GM12872 (cell line): ENCODE data around the gene MAN2B1.
A peak's percentile ranks its signal among the peaks of the same experiment; 100 is the strongest.

ENCODE experiments used
- CTCF ChIP-seq: IDR thresholded peaks from 3 replicates; pipeline ENCODE4 v1.5.1; 2011; ENCODE audit warnings: low read depth, mild to moderate bottlenecking, low read length, moderate library complexity; ENCODE audit not compliant: insufficient read depth

MAN2B1 gene

GRCh38 chr19:12648088-12648487 is 18.5 kb downstream of the MAN2B1 start:
- TF ChIP-seq CTCF: no peak

- no peak for TF ChIP-seq CTCF
These were observed 19.0 kb downstream of the MAN2B1 start for GRCh38 chr19:12647490-12648071.

- TF ChIP-seq CTCF: no peak
These were observed 19.5 kb downstream of the MAN2B1 start for GRCh38 chr19:12647047-12647446.

GRCh38 chr19:12646551-12646950 is 20.0 kb downstream of the MAN2B1 start:
- TF ChIP-seq CTCF: no peak

- TF ChIP-seq CTCF: no peak
These were observed 24.0 kb downstream of the MAN2B1 start for GRCh38 chr19:12642506-12642905.

GRCh38 chr19:12641456-12641855 is 25.1 kb downstream of the MAN2B1 start:
- TF ChIP-seq CTCF: no peak

- TF ChIP-seq CTCF: peak; percentile 81
These were observed 26.5 kb downstream of the MAN2B1 start for GRCh38 chr19:12639901-12640613.
